ENCODE results near the gene SPECC1.
A peak's percentile ranks its signal among the peaks of the same experiment; 100 is the strongest.
"Not testable (repeated sequence)": the region's sequence is repeated elsewhere in the genome, so short reads cannot be mapped to it uniquely, and the experiment has no call there.

SPECC1 gene

GRCh38 chr17:20155258-20156195, 146.4 kb downstream of the SPECC1 start:
- H3K4me1 ChIP-seq (ENCODE audit: insufficient read depth, insufficient read length): no peaks in the 10 kb centered on the region
- TF ChIP-seq YY1 (IDR thresholded peaks at IDR 0.05; ENCODE audit: insufficient read depth, insufficient read length) (no peak), SUZ12 (IDR thresholded peaks at IDR 0.05; ENCODE audit: extremely low read depth, insufficient read depth, insufficient read length) (no peak), ZNF274 (IDR thresholded peaks at IDR 0.05; ENCODE audit: low read depth, low read length) (no peak)

GRCh38 chr17:20156196-20157000, 147.2 kb downstream of the SPECC1 start:
- DNase-seq (ENCODE audit: low read depth, low spot score): peak; percentile 38
- Histone ChIP-seq H3K9me3 (ENCODE audit: insufficient read depth, low read length) (no peaks in the 10 kb centered on the region), H3K4me1 (ENCODE audit: insufficient read depth, insufficient read length) (no peaks in the 10 kb centered on the region), H3K36me3 (ENCODE audit: insufficient read depth, insufficient read length, low read length) (peaks cover 4% of the 10 kb centered on the region), H3K4me3 (ENCODE audit: insufficient read length, low read depth) (peak overlapping the region; percentile 71), H3K27me3 (ENCODE audit: insufficient read depth, insufficient read length) (peaks cover 17% of the 10 kb centered on the region), H3K9ac (ENCODE audit: insufficient read length, low read depth) (peak overlapping the region; percentile 85)
- no peak for TF ChIP-seq ZNF274 (IDR thresholded peaks at IDR 0.05; ENCODE audit: low read depth, low read length)
- no peak for TF ChIP-seq YY1 (IDR thresholded peaks at IDR 0.05; ENCODE audit: insufficient read depth, insufficient read length)
- TF ChIP-seq SUZ12 (IDR thresholded peaks at IDR 0.05; ENCODE audit: extremely low read depth, insufficient read depth, insufficient read length): no peak

More at GRCh38 chr17:20155258-20156195, 146.4 kb downstream of the SPECC1 start:
- Histone ChIP-seq H3K9ac (ENCODE audit: insufficient read length, low read depth) (no peak overlapping the region), H3K9me3 (ENCODE audit: insufficient read depth, low read length) (no peaks in the 10 kb centered on the region), H3K36me3 (ENCODE audit: insufficient read depth, insufficient read length, low read length) (peaks cover 4% of the 10 kb centered on the region), H3K27me3 (ENCODE audit: insufficient read depth, insufficient read length) (peaks cover 17% of the 10 kb centered on the region), H3K4me3 (ENCODE audit: insufficient read length, low read depth) (peak overlapping the region; percentile 71)
- peak; percentile 94 for DNase-seq (ENCODE audit: low read depth, low spot score)

GRCh38 chr17:20157001-20157310, 147.8 kb downstream of the SPECC1 start:
- Histone ChIP-seq H3K4me3 (ENCODE audit: insufficient read length, low read depth) (peak overlapping the region; percentile 71), H3K4me1 (ENCODE audit: insufficient read depth, insufficient read length) (no peaks in the 10 kb centered on the region), H3K9ac (ENCODE audit: insufficient read length, low read depth) (peak overlapping the region; percentile 85), H3K9me3 (ENCODE audit: insufficient read depth, low read length) (no peaks in the 10 kb centered on the region), H3K27me3 (ENCODE audit: insufficient read depth, insufficient read length) (peaks cover 17% of the 10 kb centered on the region), H3K36me3 (ENCODE audit: insufficient read depth, insufficient read length, low read length) (peaks cover 4% of the 10 kb centered on the region)
- DNase-seq (ENCODE audit: low read depth, low spot score): no peak
- TF ChIP-seq YY1 (IDR thresholded peaks at IDR 0.05; ENCODE audit: insufficient read depth, insufficient read length) (no peak), ZNF274 (IDR thresholded peaks at IDR 0.05; ENCODE audit: low read depth, low read length) (no peak), SUZ12 (IDR thresholded peaks at IDR 0.05; ENCODE audit: extremely low read depth, insufficient read depth, insufficient read length) (no peak)

GRCh38 chr17:20158580-20158979, 149.4 kb downstream of the SPECC1 start:
- Histone ChIP-seq H3K9me3 (ENCODE audit: insufficient read depth, low read length) (no peaks in the 10 kb centered on the region), H3K4me1 (ENCODE audit: insufficient read depth, insufficient read length) (no peaks in the 10 kb centered on the region), H3K27me3 (ENCODE audit: insufficient read depth, insufficient read length) (peaks cover 16% of the 10 kb centered on the region), H3K36me3 (ENCODE audit: insufficient read depth, insufficient read length, low read length) (peaks cover 4% of the 10 kb centered on the region), H3K4me3 (ENCODE audit: insufficient read length, low read depth) (no peak overlapping the region), H3K9ac (ENCODE audit: insufficient read length, low read depth) (no peak overlapping the region)
- TF ChIP-seq SUZ12 (IDR thresholded peaks at IDR 0.05; ENCODE audit: extremely low read depth, insufficient read depth, insufficient read length) (no peak), YY1 (IDR thresholded peaks at IDR 0.05; ENCODE audit: insufficient read depth, insufficient read length) (no peak), ZNF274 (IDR thresholded peaks at IDR 0.05; ENCODE audit: low read depth, low read length) (no peak)
- no peak for DNase-seq (ENCODE audit: low read depth, low spot score)

GRCh38 chr17:20159406-20160069, 150.4 kb downstream of the SPECC1 start:
- Histone ChIP-seq H3K4me3 (ENCODE audit: insufficient read length, low read depth) (no peak overlapping the region), H3K36me3 (ENCODE audit: insufficient read depth, insufficient read length, low read length) (peaks cover 4% of the 10 kb centered on the region), H3K9ac (ENCODE audit: insufficient read length, low read depth) (no peak overlapping the region), H3K27me3 (ENCODE audit: insufficient read depth, insufficient read length) (peaks cover 7% of the 10 kb centered on the region), H3K9me3 (ENCODE audit: insufficient read depth, low read length) (no peaks in the 10 kb centered on the region), H3K4me1 (ENCODE audit: insufficient read depth, insufficient read length) (no peaks in the 10 kb centered on the region)
- no peak for DNase-seq (ENCODE audit: low read depth, low spot score)
- TF ChIP-seq SUZ12 (IDR thresholded peaks at IDR 0.05; ENCODE audit: extremely low read depth, insufficient read depth, insufficient read length) (no peak), YY1 (IDR thresholded peaks at IDR 0.05; ENCODE audit: insufficient read depth, insufficient read length) (no peak), ZNF274 (IDR thresholded peaks at IDR 0.05; ENCODE audit: low read depth, low read length) (no peak)

GRCh38 chr17:20165516-20165915, 156.4 kb downstream of the SPECC1 start:
- H3K4me1 ChIP-seq (ENCODE audit: insufficient read depth, insufficient read length); DNase-seq (ENCODE audit: low read depth, low spot score); H3K36me3 ChIP-seq (ENCODE audit: insufficient read depth, insufficient read length, low read length): not testable (repeated sequence)

GRCh38 chr17:20170085-20170484, 160.9 kb downstream of the SPECC1 start:
- peaks cover 4% of the 10 kb centered on the region for H3K4me1 ChIP-seq (ENCODE audit: insufficient read depth, insufficient read length)

More at GRCh38 chr17:20165516-20165915, 156.4 kb downstream of the SPECC1 start:
- H3K9me3 ChIP-seq (ENCODE audit: insufficient read depth, low read length); H3K9ac ChIP-seq (ENCODE audit: insufficient read length, low read depth); H3K4me3 ChIP-seq (ENCODE audit: insufficient read length, low read depth); H3K27me3 ChIP-seq (ENCODE audit: insufficient read depth, insufficient read length): not testable (repeated sequence)

More at GRCh38 chr17:20170085-20170484, 160.9 kb downstream of the SPECC1 start:
- TF ChIP-seq ZNF274 (IDR thresholded peaks at IDR 0.05; ENCODE audit: low read depth, low read length): no peak
- no peak for TF ChIP-seq YY1 (IDR thresholded peaks at IDR 0.05; ENCODE audit: insufficient read depth, insufficient read length)
- no peak for TF ChIP-seq SUZ12 (IDR thresholded peaks at IDR 0.05; ENCODE audit: extremely low read depth, insufficient read depth, insufficient read length)
- Histone ChIP-seq H3K27me3 (ENCODE audit: insufficient read depth, insufficient read length) (no peaks in the 10 kb centered on the region), H3K4me3 (ENCODE audit: insufficient read length, low read depth) (no peak overlapping the region), H3K36me3 (ENCODE audit: insufficient read depth, insufficient read length, low read length) (no peaks in the 10 kb centered on the region), H3K9me3 (ENCODE audit: insufficient read depth, low read length) (no peaks in the 10 kb centered on the region), H3K9ac (ENCODE audit: insufficient read length, low read depth) (no peak overlapping the region)
- no peak for DNase-seq (ENCODE audit: low read depth, low spot score)

All from NT2/D1 (cell line).